Fibroblast of lung (primary cell): ENCODE data around the gene GAL. TPM values are rescaled to one million over a fixed set of nuclear protein-coding genes. Genes with fewer than 3 reads are reported as not detected.

Experiments used
- DNase-seq, 2 donors: peaks; one replicate each; pipeline versions ENCODE4 v3.0.0 to v3.0.0-alpha.2; 2010; ENCODE audit warnings: low read depth in 2 of 2
- H2AFZ ChIP-seq: 2 replicates; pipeline ENCODE4 v1.5.1; 2012; ENCODE audit warnings: low read length, control low read depth, inconsistent platforms
- H3K27ac ChIP-seq: 2 replicates; pipeline ENCODE4 v1.5.1; 2011; ENCODE audit warnings: low read length, control low read depth; ENCODE audit not compliant: insufficient read depth
- H3K27me3 ChIP-seq: 2 replicates; pipeline ENCODE4 v1.5.1; 2011; ENCODE audit warnings: mild to moderate bottlenecking, low read length; ENCODE audit not compliant: control insufficient read depth, insufficient read depth
- H3K36me3 ChIP-seq: 2 replicates; pipeline ENCODE4 v1.5.1; 2011; ENCODE audit warnings: low read length; ENCODE audit not compliant: control insufficient read depth, insufficient read depth
- H3K4me1 ChIP-seq: 2 replicates; pipeline ENCODE4 v1.5.1; 2011; ENCODE audit warnings: low read length; ENCODE audit not compliant: control insufficient read depth, insufficient read depth; ENCODE audit errors: extremely low read depth
- H3K4me2 ChIP-seq: 2 replicates; pipeline ENCODE4 v1.5.1; 2011; ENCODE audit warnings: low read length, control low read depth; ENCODE audit not compliant: insufficient read depth; ENCODE audit errors: extremely low read depth
- H3K4me3 ChIP-seq, 4 experiments: fragments of 200-600 bp in 1 of 4; sonication (generic) in 1 of 4; replicated peaks in 1 of 4; 2 replicates each; pipeline ENCODE4 v1.5.1; 2011 to 2016; ENCODE audit warnings: low read length in 4 of 4, low read depth in 3 of 4, mild to moderate bottlenecking in 3 of 4, control low read depth in 2 of 4, inconsistent platforms in 1 of 4, mixed read lengths in 1 of 4; ENCODE audit not compliant: insufficient read depth in 1 of 4; ENCODE audit errors: control extremely low read depth in 1 of 4
- H3K79me2 ChIP-seq: 2 replicates; pipeline ENCODE4 v1.5.1; 2012; ENCODE audit warnings: mild to moderate bottlenecking, low read length, inconsistent platforms; ENCODE audit not compliant: control insufficient read depth, insufficient read depth
- H3K9ac ChIP-seq: 2 replicates; pipeline ENCODE4 v1.5.1; 2011; ENCODE audit warnings: mild to moderate bottlenecking, low read length, control low read depth; ENCODE audit not compliant: insufficient read depth
- H3K9me3 ChIP-seq: 2 replicates; pipeline ENCODE4 v1.5.1; 2012; ENCODE audit warnings: low read depth, low read length; ENCODE audit not compliant: control insufficient read depth, insufficient read depth
- H4K20me1 ChIP-seq: 2 replicates; pipeline ENCODE4 v1.5.1; 2011; ENCODE audit warnings: low read length; ENCODE audit not compliant: control insufficient read depth, insufficient read depth; ENCODE audit errors: extremely low read depth
- EZH2 ChIP-seq: IDR thresholded peaks from 2 replicates; pipeline ENCODE4 v1.5.1; 2012; ENCODE audit warnings: low read length, control low read depth, mild to moderate bottlenecking; ENCODE audit errors: missing control alignments
- polyA plus RNA-seq, 2 donors: library from polyadenylated mRNA; depleted of rRNA in 1 of 2; stranded (reverse) in 1 of 2; unstranded in 1 of 2; fragments of >200 nt; gene quantifications; 2 replicates each; pipeline ENCODE4 v1.2.1, GENCODE V29; 2011 to 2012; ENCODE audit warnings: missing spikeins in 1 of 2
- total RNA-seq: library from RNA; depleted of rRNA; stranded (reverse); fragments of >200 nt; gene quantifications from 2 replicates; pipeline ENCODE4 v1.2.1, GENCODE V29; 2014
- TF ChIP-seq, protein P1 (sequence below), 2 donors: IDR thresholded peaks in 1 of 2; conservative IDR thresholded peaks in 1 of 2; 1 replicate in 1 of 2; 2 replicates in 1 of 2; pipeline ENCODE4 v1.5.1; 2011 to 2012; ENCODE audit warnings: low read length in 2 of 2, control low read depth in 1 of 2, inconsistent platforms in 1 of 2, low read depth in 1 of 2, mild to moderate bottlenecking in 1 of 2

The GAL gene
- total and polyA plus RNA-seq, 2 donors (not counting 1 experiment from before 2014, with no cell fraction given) = 1.6 to 5.4 TPM

DNA sequence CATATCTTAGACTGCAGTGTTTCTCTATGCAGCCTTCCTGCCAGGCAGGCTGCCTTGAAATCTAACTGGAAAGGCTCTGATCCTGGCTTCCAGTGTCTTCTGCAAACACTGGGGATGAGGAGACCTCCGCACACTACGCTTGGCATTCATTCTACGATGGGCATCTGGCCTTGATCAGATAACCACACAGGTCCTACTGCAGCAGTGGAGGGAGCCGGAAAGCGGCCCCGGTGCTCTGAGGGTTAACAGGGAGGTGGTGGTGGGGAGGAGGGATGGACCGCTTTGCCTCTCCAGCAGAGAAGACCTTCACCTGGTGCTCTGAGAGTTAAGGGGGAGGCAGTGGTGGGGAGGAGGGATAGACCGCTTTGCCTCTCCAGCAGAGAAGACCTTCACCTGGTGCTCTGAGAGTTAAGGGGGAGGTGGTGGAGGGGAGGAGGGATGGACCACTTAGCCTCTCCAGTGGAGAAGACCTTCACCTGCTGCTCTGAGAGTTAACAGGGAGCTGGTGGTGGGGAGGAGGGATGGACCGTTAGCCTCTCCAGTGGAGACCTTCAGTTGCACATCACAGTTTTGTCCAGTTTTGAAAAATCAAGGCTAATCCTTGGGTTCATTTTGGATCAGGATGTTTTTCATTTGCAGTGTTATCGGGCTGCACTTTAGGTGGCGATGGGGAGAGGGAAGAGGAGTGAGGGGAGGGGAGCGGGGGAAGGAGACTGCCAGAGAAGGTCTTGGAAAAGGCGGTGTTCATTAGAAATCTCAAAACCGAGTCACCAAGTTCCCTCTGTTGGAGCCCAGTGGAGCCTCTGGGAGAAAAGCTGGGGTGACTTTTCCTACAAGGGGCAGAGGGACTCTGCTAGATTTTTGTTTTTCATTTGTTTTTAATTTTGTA lies 5.6 kb downstream of the GAL start:
- Histone ChIP-seq H3K79me2 (no peaks in the 10 kb centered on the region), H3K9ac (no peak overlapping the region), H3K27ac (no peak overlapping the region), H2AFZ (no peak overlapping the region), H3K4me1 (no peaks in the 10 kb centered on the region), H3K4me2 (no peak overlapping the region), H3K27me3 (peaks cover 6% of the 10 kb centered on the region), H3K36me3 (no peaks in the 10 kb centered on the region), H3K9me3 (no peaks in the 10 kb centered on the region), H4K20me1 (no peaks in the 10 kb centered on the region), H3K4me3 (no peak overlapping the region)
- DNase-seq = no peak
- TF ChIP-seq, protein P1, sequence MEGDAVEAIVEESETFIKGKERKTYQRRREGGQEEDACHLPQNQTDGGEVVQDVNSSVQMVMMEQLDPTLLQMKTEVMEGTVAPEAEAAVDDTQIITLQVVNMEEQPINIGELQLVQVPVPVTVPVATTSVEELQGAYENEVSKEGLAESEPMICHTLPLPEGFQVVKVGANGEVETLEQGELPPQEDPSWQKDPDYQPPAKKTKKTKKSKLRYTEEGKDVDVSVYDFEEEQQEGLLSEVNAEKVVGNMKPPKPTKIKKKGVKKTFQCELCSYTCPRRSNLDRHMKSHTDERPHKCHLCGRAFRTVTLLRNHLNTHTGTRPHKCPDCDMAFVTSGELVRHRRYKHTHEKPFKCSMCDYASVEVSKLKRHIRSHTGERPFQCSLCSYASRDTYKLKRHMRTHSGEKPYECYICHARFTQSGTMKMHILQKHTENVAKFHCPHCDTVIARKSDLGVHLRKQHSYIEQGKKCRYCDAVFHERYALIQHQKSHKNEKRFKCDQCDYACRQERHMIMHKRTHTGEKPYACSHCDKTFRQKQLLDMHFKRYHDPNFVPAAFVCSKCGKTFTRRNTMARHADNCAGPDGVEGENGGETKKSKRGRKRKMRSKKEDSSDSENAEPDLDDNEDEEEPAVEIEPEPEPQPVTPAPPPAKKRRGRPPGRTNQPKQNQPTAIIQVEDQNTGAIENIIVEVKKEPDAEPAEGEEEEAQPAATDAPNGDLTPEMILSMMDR (conservative IDR thresholded peaks at IDR 0.05 in 1 of 2, IDR thresholded peaks at IDR 0.05 in 1 of 2; ENCODE audit: low read depth in 1 of 2, low read length in 2 of 2) = no peak
- no peak for TF ChIP-seq EZH2

- H3K4me3 ChIP-seq = no peak overlapping the region
- peaks cover 4% of the 10 kb centered on the region for H3K27me3 ChIP-seq
- DNase-seq = no peak
- TF ChIP-seq EZH2 = no peak
- TF ChIP-seq, protein P1 (conservative IDR thresholded peaks at IDR 0.05 in 1 of 2, IDR thresholded peaks at IDR 0.05 in 1 of 2; ENCODE audit: low read depth in 1 of 2, low read length in 2 of 2) = peak in 1 of 2 donors; percentile 19
- no peaks in the 10 kb centered on the region for H3K4me1 ChIP-seq
- H3K9me3 ChIP-seq = no peaks in the 10 kb centered on the region
- H3K9ac ChIP-seq = no peak overlapping the region
- H3K36me3 ChIP-seq = no peaks in the 10 kb centered on the region
- H3K27ac ChIP-seq = no peak overlapping the region
- no peaks in the 10 kb centered on the region for H3K79me2 ChIP-seq
- no peak overlapping the region for H3K4me2 ChIP-seq
- H2AFZ ChIP-seq = no peak overlapping the region
- H4K20me1 ChIP-seq = no peaks in the 10 kb centered on the region
Observed at GRCh38 chr11:68690671-68691401, 6.5 kb downstream of the GAL start.

- H3K9me3 ChIP-seq = no peaks in the 10 kb centered on the region
Observed at GRCh38 chr11:68691402-68691784, 7.0 kb downstream of the GAL start.

More at GRCh38 chr11:68691402-68691784, 7.0 kb downstream of the GAL start:
- TF ChIP-seq EZH2 = no peak
- TF ChIP-seq, protein P1 (conservative IDR thresholded peaks at IDR 0.05 in 1 of 2, IDR thresholded peaks at IDR 0.05 in 1 of 2; ENCODE audit: low read depth in 1 of 2, low read length in 2 of 2) = no peak
- no peak for DNase-seq
- peaks cover 4% of the 10 kb centered on the region for H3K27me3 ChIP-seq
- no peak overlapping the region for H2AFZ ChIP-seq
- H3K79me2 ChIP-seq = no peaks in the 10 kb centered on the region
- H4K20me1 ChIP-seq = no peaks in the 10 kb centered on the region
- H3K4me3 ChIP-seq = no peak overlapping the region
- no peaks in the 10 kb centered on the region for H3K4me1 ChIP-seq
- no peaks in the 10 kb centered on the region for H3K36me3 ChIP-seq
- H3K27ac ChIP-seq = no peak overlapping the region
- no peak overlapping the region for H3K9ac ChIP-seq
- no peak overlapping the region for H3K4me2 ChIP-seq
